Right renal cortex interstitium (tissue), 3 donors: ENCODE measurements around the gene FMO4. TPM values are rescaled to one million over a fixed set of nuclear protein-coding genes. Genes with fewer than 3 reads are reported as not detected.
"Not testable (repeated sequence)": the region's sequence is repeated elsewhere in the genome, so short reads cannot be mapped to it uniquely, and the experiment has no call there.

Source experiments
- DNase-seq, 3 donors: peaks; one replicate each; pipeline ENCODE4 v3.0.0-alpha.2; 2013; ENCODE audit warnings: low read depth in 3 of 3, low spot score in 2 of 3
- polyA plus RNA-seq, 3 donors: library from polyadenylated mRNA; unstranded; fragments of 120-200 nt; gene quantifications; one replicate each; pipeline ENCODE4 v1.2.1, GENCODE V29; 2013; ENCODE audit not compliant: insufficient read length in 3 of 3

FMO4 gene
- polyA plus RNA-seq, 3 donors: 14.7 to 17.0 (median 15.2) TPM

- DNase-seq: no peak
These were observed 20.1 kb downstream of the FMO4 start for GRCh38 chr1:171334024-171334640.

- no peak for DNase-seq
These were observed 22.0 kb downstream of the FMO4 start for GRCh38 chr1:171335964-171336363.

GRCh38 chr1:171339345-171339744 lies 25.4 kb downstream of the FMO4 start:
- not testable (repeated sequence) for DNase-seq

- no peak for DNase-seq
These were observed 29.9 kb downstream of the FMO4 start for GRCh38 chr1:171343727-171344472.

GRCh38 chr1:171344473-171344820 lies 30.5 kb downstream of the FMO4 start:
- DNase-seq: no peak

- no peak for DNase-seq
These were observed 31.6 kb downstream of the FMO4 start for GRCh38 chr1:171345536-171345935.

GRCh38 chr1:171346881-171347280 lies 32.9 kb downstream of the FMO4 start:
- no peak for DNase-seq

GRCh38 chr1:171350594-171350993 lies 36.6 kb downstream of the FMO4 start:
- DNase-seq: no peak

GRCh38 chr1:171351961-171352360 lies 38.0 kb downstream of the FMO4 start:
- no peak for DNase-seq

GRCh38 chr1:171352554-171352953 lies 38.6 kb downstream of the FMO4 start:
- DNase-seq: no peak

GRCh38 chr1:171355727-171356126 lies 41.7 kb downstream of the FMO4 start:
- no peak for DNase-seq

GRCh38 chr1:171357179-171357578 lies 43.2 kb downstream of the FMO4 start:
- DNase-seq: no peak

- not testable (repeated sequence) for DNase-seq
These were observed 45.3 kb downstream of the FMO4 start for GRCh38 chr1:171359355-171359648.

GRCh38 chr1:171359731-171360527 lies 45.9 kb downstream of the FMO4 start:
- not testable (repeated sequence) for DNase-seq

- DNase-seq: no peak
These were observed 52.1 kb downstream of the FMO4 start for GRCh38 chr1:171366085-171366484.

GRCh38 chr1:171366816-171367215 lies 52.8 kb downstream of the FMO4 start:
- DNase-seq: no peak

- DNase-seq: no peak
These were observed 53.5 kb downstream of the FMO4 start for GRCh38 chr1:171367436-171367835.

GRCh38 chr1:171372418-171373084 lies 58.6 kb downstream of the FMO4 start:
- no peak for DNase-seq

GRCh38 chr1:171373357-171374122 lies 59.6 kb downstream of the FMO4 start:
- not testable (repeated sequence) for DNase-seq

GRCh38 chr1:171379846-171380245 lies 65.9 kb downstream of the FMO4 start:
- no peak for DNase-seq

- DNase-seq: no peak
These were observed 67.9 kb downstream of the FMO4 start for GRCh38 chr1:171381866-171382210.
